GM20000 (cell line): Measurements from ENCODE around the gene WDR36.

ENCODE experiments used
- DNase-seq: peaks from one replicate; pipeline ENCODE4 v3.0.0; 2012; ENCODE audit warnings: low spot score
- CTCF ChIP-seq: IDR thresholded peaks from 2 replicates; pipeline ENCODE4 v1.5.1; 2012; ENCODE audit warnings: mild to moderate bottlenecking, control low read depth; ENCODE audit errors: extremely low read depth, missing control alignments

Gene WDR36

DNA sequence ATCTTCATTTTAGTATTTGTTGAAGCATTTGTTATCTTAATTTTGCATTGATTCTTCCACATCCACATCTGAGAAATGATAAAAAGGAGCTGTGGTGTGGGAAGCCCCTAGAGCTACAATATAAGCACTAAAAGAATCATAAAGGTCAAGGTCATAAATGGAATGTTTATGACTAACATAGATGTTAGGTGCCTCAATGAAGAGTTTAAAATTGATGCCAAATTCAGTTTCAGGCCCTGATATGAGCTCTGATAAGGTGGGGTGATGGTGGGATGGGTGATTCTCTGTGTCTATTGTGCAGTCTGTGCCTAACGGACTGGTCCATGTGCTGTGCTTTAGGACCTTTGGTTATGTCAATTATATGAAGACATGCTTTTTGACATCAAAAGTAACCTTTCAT is 70.9 kb downstream of the WDR36 start:
- DNase-seq = no peak
- no peak for TF ChIP-seq CTCF

GRCh38 chr5:111165058-111165457 is 72.9 kb downstream of the WDR36 start:
- no peak for DNase-seq
- TF ChIP-seq CTCF = no peak

- DNase-seq = no peak
- TF ChIP-seq CTCF = no peak
These were observed 75.4 kb downstream of the WDR36 start for GRCh38 chr5:111167551-111167950.

DNA sequence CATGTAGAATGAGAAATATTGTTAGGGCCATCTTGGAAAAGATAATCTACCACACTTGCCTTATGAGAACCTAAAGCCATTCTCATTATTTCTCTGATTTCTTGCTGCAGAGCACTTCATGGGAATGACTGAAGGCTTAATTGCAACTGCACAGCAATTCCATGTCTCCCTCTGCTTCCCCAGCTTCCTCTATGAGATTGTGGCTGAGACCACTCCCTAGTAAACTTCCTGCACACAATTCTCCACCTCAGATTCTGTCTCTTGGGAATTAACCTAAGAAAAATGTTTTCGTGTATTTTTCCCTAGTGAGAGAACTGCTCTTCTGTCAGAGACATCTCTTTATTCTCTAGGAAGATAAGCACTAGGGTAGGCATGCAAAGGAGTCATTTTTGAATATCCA is 76.5 kb downstream of the WDR36 start:
- DNase-seq = no peak
- TF ChIP-seq CTCF = no peak

DNA sequence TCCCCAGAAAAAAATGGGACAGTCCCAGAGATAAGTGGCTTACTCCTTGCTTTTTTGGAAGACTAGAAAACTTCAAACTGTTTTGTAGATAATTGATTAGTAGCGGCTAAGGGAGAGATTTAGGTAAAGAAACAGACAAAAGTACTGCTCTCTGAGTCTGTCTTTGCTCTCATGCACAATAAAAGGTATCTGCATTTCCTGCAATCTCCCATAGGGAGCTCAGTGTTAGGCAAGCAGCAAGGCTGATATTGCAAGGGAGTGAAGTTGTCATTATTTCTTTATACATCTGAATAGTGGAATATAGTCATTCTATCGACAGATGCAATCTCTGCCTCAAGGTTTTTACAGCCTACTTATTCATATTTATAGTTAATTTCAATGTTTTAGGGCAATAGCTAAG is 77.1 kb downstream of the WDR36 start:
- no peak for DNase-seq
- TF ChIP-seq CTCF = no peak

DNA sequence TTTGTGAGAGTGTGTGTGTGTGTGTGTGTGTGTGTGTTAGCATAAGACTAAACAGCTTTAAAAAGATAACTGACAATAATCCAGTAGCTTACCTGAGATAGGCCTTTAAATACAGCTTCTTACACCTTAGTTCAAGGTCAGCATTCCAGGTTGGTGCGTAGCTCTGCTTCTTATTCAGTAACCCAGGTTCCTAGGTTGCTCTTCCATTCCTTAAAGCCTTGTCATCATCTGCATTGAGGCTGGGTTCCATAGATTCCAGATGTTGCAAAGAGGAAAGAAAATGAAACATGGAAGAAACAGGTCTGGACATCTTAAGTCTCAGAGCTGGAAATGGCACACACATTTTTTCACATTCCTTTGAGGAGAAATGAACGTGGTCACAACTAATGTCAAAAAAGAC is 78.1 kb downstream of the WDR36 start:
- TF ChIP-seq CTCF = no peak
- DNase-seq = no peak

GRCh38 chr5:111172504-111172903 is 80.4 kb downstream of the WDR36 start:
- no peak for DNase-seq

More at GRCh38 chr5:111172504-111172903, 80.4 kb downstream of the WDR36 start:
- TF ChIP-seq CTCF = no peak
